Ishikawa (cell line): ENCODE results near the gene OMA1.

Experiments used
- CEBPB ChIP-seq: IDR thresholded peaks from 2 replicates; pipeline ENCODE4 v1.6.1; 2012
- CREB1 ChIP-seq: IDR thresholded peaks from 2 replicates; pipeline ENCODE4 v1.6.1; 2012; ENCODE audit warnings: low read depth
- EGR1 ChIP-seq: IDR thresholded peaks from 2 replicates; pipeline ENCODE4 v1.6.1; 2012
- EP300 ChIP-seq: IDR thresholded peaks from 2 replicates; pipeline ENCODE4 v1.6.1; 2012; ENCODE audit warnings: borderline replicate concordance
- FOXM1 ChIP-seq: IDR thresholded peaks from 2 replicates; pipeline ENCODE4 v1.6.1; 2012; ENCODE audit warnings: low read depth, borderline replicate concordance
- MAX ChIP-seq: IDR thresholded peaks from 2 replicates; pipeline ENCODE4 v1.6.1; 2012
- NFIC ChIP-seq: IDR thresholded peaks from 2 replicates; pipeline ENCODE4 v1.6.1; 2012
- RAD21 ChIP-seq: IDR thresholded peaks from 2 replicates; pipeline ENCODE4 v1.6.1; 2012; ENCODE audit warnings: low read depth
- REST ChIP-seq: IDR thresholded peaks from 2 replicates; pipeline ENCODE4 v1.6.1; 2012; ENCODE audit warnings: low read depth, mild to moderate bottlenecking
- TAF1 ChIP-seq: IDR thresholded peaks from 2 replicates; pipeline ENCODE4 v1.6.1; 2012; ENCODE audit warnings: low read depth, mild to moderate bottlenecking
- TCF12 ChIP-seq: IDR thresholded peaks from 2 replicates; pipeline ENCODE4 v1.6.1; 2012; ENCODE audit warnings: low read depth
- TEAD4 ChIP-seq: IDR thresholded peaks from 2 replicates; pipeline ENCODE4 v1.6.1; 2012
- USF1 ChIP-seq: IDR thresholded peaks from 2 replicates; pipeline ENCODE4 v1.6.1; 2012
- YY1 ChIP-seq: IDR thresholded peaks from 2 replicates; pipeline ENCODE4 v1.6.1; 2012; ENCODE audit warnings: low read depth
- ZBTB7A ChIP-seq: IDR thresholded peaks from 2 replicates; pipeline ENCODE4 v1.6.1; 2012; ENCODE audit warnings: low read depth

OMA1 gene

GRCh38 chr1:58454807-58455206 lies 91.7 kb downstream of the OMA1 start:
- TF ChIP-seq REST: no peak
- no peak for TF ChIP-seq TEAD4
- TF ChIP-seq MAX: no peak
- no peak for TF ChIP-seq ZBTB7A
- TF ChIP-seq USF1: no peak
- TF ChIP-seq NFIC: no peak
- no peak for TF ChIP-seq RAD21
- TF ChIP-seq CEBPB: no peak
- TF ChIP-seq EGR1: no peak
- TF ChIP-seq YY1: no peak
- no peak for TF ChIP-seq FOXM1
- TF ChIP-seq TCF12: no peak
- no peak for TF ChIP-seq TAF1
- TF ChIP-seq CREB1: no peak
- no peak for TF ChIP-seq EP300

GRCh38 chr1:58454385-58454784 lies 92.1 kb downstream of the OMA1 start:
- TF ChIP-seq FOXM1: no peak
- TF ChIP-seq TAF1: no peak
- no peak for TF ChIP-seq YY1
- TF ChIP-seq EP300: no peak
- TF ChIP-seq USF1: no peak
- no peak for TF ChIP-seq RAD21
- no peak for TF ChIP-seq MAX
- TF ChIP-seq NFIC: no peak
- no peak for TF ChIP-seq TCF12
- TF ChIP-seq CEBPB: no peak
- no peak for TF ChIP-seq EGR1
- no peak for TF ChIP-seq TEAD4
- TF ChIP-seq ZBTB7A: no peak
- no peak for TF ChIP-seq REST
- no peak for TF ChIP-seq CREB1

- TF ChIP-seq YY1 (no peak), ZBTB7A (no peak), TEAD4 (no peak), EP300 (no peak), RAD21 (no peak), REST (no peak), USF1 (no peak), CEBPB (no peak), EGR1 (no peak), TCF12 (no peak), CREB1 (no peak), NFIC (no peak), FOXM1 (no peak), MAX (no peak), TAF1 (no peak)
Observed at GRCh38 chr1:58451560-58452191, 94.8 kb downstream of the OMA1 start.
